KOPT-K1 (cell line): ENCODE results near the gene ATP5PD.
"Not testable (repeated sequence)": the region's sequence is repeated elsewhere in the genome, so short reads cannot be mapped to it uniquely, and the experiment has no call there.

Experiments used
- H3K27ac ChIP-seq: fragments of 200-600 bp; sonication (generic); 2 replicates; pipeline ENCODE4 v1.5.1; 2016; ENCODE audit warnings: antibody characterized with exemption, mild to moderate bottlenecking, low read depth, low read length; ENCODE audit not compliant: poor library complexity, severe bottlenecking
- H3K36me3 ChIP-seq: fragments of 200-600 bp; sonication (generic); 2 replicates; pipeline ENCODE4 v1.5.1; 2017; ENCODE audit warnings: antibody characterized with exemption, mild to moderate bottlenecking, low read length, moderate library complexity; ENCODE audit not compliant: insufficient read depth
- H3K9me3 ChIP-seq: fragments of 200-600 bp; sonication (generic); 2 replicates; pipeline ENCODE4 v1.5.1; 2017; ENCODE audit warnings: antibody characterized with exemption, low read length, mild to moderate bottlenecking; ENCODE audit not compliant: insufficient read depth, poor library complexity, severe bottlenecking

The ATP5PD gene

GRCh38 chr17:75024686-75025397 lies 21.9 kb downstream of the ATP5PD start:
- Histone ChIP-seq H3K9me3 (peaks cover 22% of the 10 kb centered on the region), H3K36me3 (peaks cover 30% of the 10 kb centered on the region), H3K27ac (no peak overlapping the region)

- no peaks in the 10 kb centered on the region for H3K9me3 ChIP-seq
- H3K27ac ChIP-seq: no peak overlapping the region
- peaks cover 70% of the 10 kb centered on the region for H3K36me3 ChIP-seq
Measured at GRCh38 chr17:75020331-75021110, 26.2 kb downstream of the ATP5PD start.

- no peak overlapping the region for H3K27ac ChIP-seq
- H3K36me3 ChIP-seq: peaks cover 72% of the 10 kb centered on the region
- no peaks in the 10 kb centered on the region for H3K9me3 ChIP-seq
Measured at GRCh38 chr17:75019710-75020109, 27.1 kb downstream of the ATP5PD start.

- Histone ChIP-seq H3K36me3 (peaks cover 72% of the 10 kb centered on the region), H3K27ac (no peak overlapping the region), H3K9me3 (no peaks in the 10 kb centered on the region)
Measured at GRCh38 chr17:75019146-75019545, 27.6 kb downstream of the ATP5PD start.

GRCh38 chr17:75013092-75013559 lies 33.6 kb downstream of the ATP5PD start:
- Histone ChIP-seq H3K27ac (peak overlapping the region; percentile 79), H3K36me3 (peaks cover 26% of the 10 kb centered on the region), H3K9me3 (no peaks in the 10 kb centered on the region)

GRCh38 chr17:75012346-75013091 lies 34.2 kb downstream of the ATP5PD start, which contains the start of gene MRPL58:
Gene MRPL58, plus strand, starts transcription at chr17:75012670. Its CDS starts 17 bp downstream, at chr17:75012687.
- H3K36me3 ChIP-seq: peaks cover 20% of the 10 kb centered on the region
- H3K27ac ChIP-seq: peak within 1 kb of the TSS; percentile 79
- H3K9me3 ChIP-seq: no peaks in the 10 kb centered on the region

GRCh38 chr17:75012096-75012345 lies 34.7 kb downstream of the ATP5PD start:
- Histone ChIP-seq H3K27ac (peak overlapping the region; percentile 79), H3K36me3 (peaks cover 17% of the 10 kb centered on the region), H3K9me3 (no peaks in the 10 kb centered on the region)

- no peaks in the 10 kb centered on the region for H3K9me3 ChIP-seq
- H3K27ac ChIP-seq: no peak overlapping the region
- H3K36me3 ChIP-seq: peaks cover 13% of the 10 kb centered on the region
Measured at GRCh38 chr17:75011401-75012095, 35.2 kb downstream of the ATP5PD start.

- H3K9me3 ChIP-seq: no peaks in the 10 kb centered on the region
- H3K27ac ChIP-seq: no peak overlapping the region
- H3K36me3 ChIP-seq: peaks cover 5% of the 10 kb centered on the region; the same call in 1 of the 2 replicates
Measured at GRCh38 chr17:75010683-75011400, 35.9 kb downstream of the ATP5PD start.

- no peak overlapping the region for H3K27ac ChIP-seq
- no peaks in the 10 kb centered on the region for H3K36me3 ChIP-seq
- no peaks in the 10 kb centered on the region for H3K9me3 ChIP-seq
Measured at GRCh38 chr17:75009139-75009724, 37.5 kb downstream of the ATP5PD start.

- Histone ChIP-seq H3K9me3 (no peaks in the 10 kb centered on the region), H3K36me3 (no peaks in the 10 kb centered on the region), H3K27ac (no peak overlapping the region)
Measured at GRCh38 chr17:75008373-75008772, 38.4 kb downstream of the ATP5PD start.

GRCh38 chr17:75006653-75007052 lies 40.1 kb downstream of the ATP5PD start:
- H3K36me3 ChIP-seq: no peaks in the 10 kb centered on the region
- H3K9me3 ChIP-seq: no peaks in the 10 kb centered on the region

GRCh38 chr17:75006084-75006483 lies 40.7 kb downstream of the ATP5PD start:
- not testable (repeated sequence) for H3K36me3 ChIP-seq, H3K9me3 ChIP-seq, H3K27ac ChIP-seq

More at GRCh38 chr17:75006653-75007052, 40.1 kb downstream of the ATP5PD start:
- H3K27ac ChIP-seq: no peak overlapping the region

GRCh38 chr17:75005291-75005690 lies 41.5 kb downstream of the ATP5PD start:
- Histone ChIP-seq H3K9me3 (no peaks in the 10 kb centered on the region), H3K27ac (no peak overlapping the region), H3K36me3 (no peaks in the 10 kb centered on the region)
